Prostate gland (tissue), 2 donors: ENCODE data around the gene FCER2.

Experiments
- POLR2A ChIP-seq: fragments of 450-650 bp; IDR thresholded peaks from one replicate; pipeline ENCODE4 v1.6.1; 2016; ENCODE audit warnings: antibody characterized with exemption, mild to moderate bottlenecking
- POLR2AphosphoS5 ChIP-seq: sonication (generic); formaldehyde crosslinking; IDR thresholded peaks from one replicate; pipeline ENCODE4 v1.6.1; 2017; ENCODE audit warnings: antibody characterized with exemption
- TF ChIP-seq, protein P1 (sequence below), 4 experiments: fragments of 200-600 bp in 2 of 4; fragments of 450-650 bp in 2 of 4; sonication (generic) in 2 of 4; IDR thresholded peaks; 1 replicate in 3 of 4; 2 replicates in 1 of 4; pipeline ENCODE4 v1.5.1; 2016 to 2019; ENCODE audit warnings: antibody characterized with exemption in 4 of 4, mild to moderate bottlenecking in 2 of 4, moderate library complexity in 2 of 4

DNA sequence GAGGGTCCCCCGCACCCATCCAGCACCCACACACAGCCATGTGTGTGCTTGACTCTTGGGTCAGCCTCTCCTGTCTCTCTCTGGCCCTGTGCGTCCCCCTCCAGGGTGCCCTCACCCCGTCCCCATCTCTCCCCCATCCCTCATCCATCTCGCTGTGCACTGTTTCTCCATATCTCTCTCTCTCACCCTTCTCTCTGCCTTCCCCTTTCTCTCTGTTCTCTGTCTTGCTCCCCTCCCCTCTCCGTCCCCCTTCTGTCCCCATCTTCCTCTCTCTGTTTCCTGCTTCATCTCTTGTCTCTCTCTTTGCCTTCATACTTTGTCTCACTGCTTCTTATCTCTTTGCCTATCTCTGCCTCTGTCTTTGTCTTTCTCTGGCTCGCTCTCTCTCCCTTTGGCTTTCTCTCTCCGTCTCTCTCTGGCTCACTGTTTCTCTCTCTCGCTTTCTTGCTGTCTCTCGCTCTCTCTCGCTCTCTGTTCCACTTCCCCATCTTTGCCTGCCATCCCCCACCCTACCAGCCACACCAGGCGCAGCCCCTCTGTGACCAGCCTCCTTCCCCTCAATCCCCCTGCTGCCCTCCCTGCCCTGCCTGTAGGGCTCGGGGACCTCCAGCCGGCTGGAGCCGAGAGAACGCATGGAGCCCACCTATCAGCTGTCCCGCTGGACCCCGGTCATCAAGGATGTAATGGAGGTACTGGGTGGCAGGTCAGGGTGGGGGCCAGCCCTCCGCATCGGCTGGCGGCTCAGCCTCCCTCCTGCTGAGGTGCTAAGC is 56.1 kb downstream of the FCER2 start:
- TF ChIP-seq, protein P1, sequence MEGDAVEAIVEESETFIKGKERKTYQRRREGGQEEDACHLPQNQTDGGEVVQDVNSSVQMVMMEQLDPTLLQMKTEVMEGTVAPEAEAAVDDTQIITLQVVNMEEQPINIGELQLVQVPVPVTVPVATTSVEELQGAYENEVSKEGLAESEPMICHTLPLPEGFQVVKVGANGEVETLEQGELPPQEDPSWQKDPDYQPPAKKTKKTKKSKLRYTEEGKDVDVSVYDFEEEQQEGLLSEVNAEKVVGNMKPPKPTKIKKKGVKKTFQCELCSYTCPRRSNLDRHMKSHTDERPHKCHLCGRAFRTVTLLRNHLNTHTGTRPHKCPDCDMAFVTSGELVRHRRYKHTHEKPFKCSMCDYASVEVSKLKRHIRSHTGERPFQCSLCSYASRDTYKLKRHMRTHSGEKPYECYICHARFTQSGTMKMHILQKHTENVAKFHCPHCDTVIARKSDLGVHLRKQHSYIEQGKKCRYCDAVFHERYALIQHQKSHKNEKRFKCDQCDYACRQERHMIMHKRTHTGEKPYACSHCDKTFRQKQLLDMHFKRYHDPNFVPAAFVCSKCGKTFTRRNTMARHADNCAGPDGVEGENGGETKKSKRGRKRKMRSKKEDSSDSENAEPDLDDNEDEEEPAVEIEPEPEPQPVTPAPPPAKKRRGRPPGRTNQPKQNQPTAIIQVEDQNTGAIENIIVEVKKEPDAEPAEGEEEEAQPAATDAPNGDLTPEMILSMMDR (IDR thresholded peaks at IDR 0.05) = no peak
- no peak for TF ChIP-seq POLR2A
- no peak for TF ChIP-seq POLR2AphosphoS5
